Activated T-helper 17 cell treated with anti-CD3 and anti-CD28 coated beads, Interleukin-2, amount 50 U/mL, for 72 hours (primary cell): ENCODE results near the gene KCNIP1. TPM values are rescaled to one million over a fixed set of nuclear protein-coding genes. Genes with fewer than 3 reads are reported as not detected.

Source experiments
- ATAC-seq: fragments of 150-1000 bp; cut with Tn5 transposase; replicated peaks from 2 replicates; pipeline ENCODE4 v1.10.0; 2021; ENCODE audit warnings: mild to moderate bottlenecking, moderate library complexity
- H3K27ac Mint-ChIP-seq: one replicate; pipeline ENCODE4 v1.8.0; 2022; ENCODE audit warnings: mixed read lengths
- H3K27me3 Mint-ChIP-seq: one replicate; pipeline ENCODE4 v1.8.0; 2022; ENCODE audit warnings: mixed read lengths
- H3K36me3 Mint-ChIP-seq: one replicate; pipeline ENCODE4 v1.8.0; 2022; ENCODE audit warnings: low read depth, mild to moderate bottlenecking, mixed read lengths
- H3K4me1 Mint-ChIP-seq: one replicate; pipeline ENCODE4 v1.8.0; 2022; ENCODE audit warnings: mixed read lengths
- H3K4me3 Mint-ChIP-seq: one replicate; pipeline ENCODE4 v1.8.0; 2022; ENCODE audit warnings: mild to moderate bottlenecking, mixed read lengths
- H3K9me3 Mint-ChIP-seq: one replicate; pipeline ENCODE4 v1.8.0; 2022; ENCODE audit warnings: mixed read lengths
- total RNA-seq, 2 donors: library from RNA; stranded (reverse); gene quantifications; one replicate each; pipeline ENCODE4 v1.2.3, GENCODE V29; 2022

KCNIP1 gene
- total RNA-seq, 2 donors from 2014 or later = not detected

- H3K4me1 Mint-ChIP-seq = peaks cover 3% of the 10 kb centered on the region
- H3K9me3 Mint-ChIP-seq = no peaks in the 10 kb centered on the region
- H3K27ac Mint-ChIP-seq = no peak overlapping the region
- peaks cover 41% of the 10 kb centered on the region for H3K27me3 Mint-ChIP-seq
- ATAC-seq = no peak
- no peaks in the 10 kb centered on the region for H3K36me3 Mint-ChIP-seq
- no peak overlapping the region for H3K4me3 Mint-ChIP-seq
Measured at GRCh38 chr5:170491479-170491878, 12.3 kb upstream of the KCNIP1 start.

DNA sequence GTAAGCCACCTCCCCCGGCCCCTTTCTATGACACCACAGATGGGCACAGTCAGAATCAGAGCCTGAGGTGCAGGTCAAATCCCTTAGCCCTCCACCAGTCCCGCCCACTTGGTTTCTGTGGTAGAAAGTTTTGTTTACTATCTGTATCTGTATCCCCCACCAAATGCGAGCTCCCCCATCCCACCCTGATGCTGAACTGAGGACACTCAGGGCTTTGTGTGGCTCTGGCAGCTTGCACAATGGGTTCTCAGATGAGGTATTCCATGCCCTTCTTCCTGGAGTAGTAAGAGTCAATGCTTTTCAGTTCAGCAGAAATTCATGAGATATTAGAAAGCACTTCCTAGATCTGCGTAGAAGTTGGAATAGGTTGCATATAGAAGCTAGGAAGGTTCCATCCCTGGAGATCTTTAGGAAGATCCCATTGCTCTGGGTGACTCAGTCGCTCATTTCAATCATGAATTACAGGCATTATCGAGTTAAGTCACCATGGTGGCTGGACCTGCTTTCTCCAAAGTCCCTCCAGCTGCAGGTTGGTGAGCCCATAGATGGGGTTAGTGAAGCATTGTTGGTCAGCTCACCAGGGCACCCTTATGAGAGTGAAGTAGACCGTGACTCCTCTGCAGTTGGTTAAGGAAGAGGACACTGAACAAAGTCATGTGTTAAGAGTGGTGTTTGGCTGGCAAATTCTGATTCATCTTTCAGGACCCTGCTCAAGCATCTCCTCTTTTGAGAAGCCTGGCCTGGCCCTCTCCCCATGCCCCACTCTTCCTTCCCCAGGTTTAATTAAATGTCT, 10.6 kb upstream of the KCNIP1 start:
- H3K36me3 Mint-ChIP-seq = no peaks in the 10 kb centered on the region
- no peaks in the 10 kb centered on the region for H3K9me3 Mint-ChIP-seq
- no peak for ATAC-seq
- H3K4me3 Mint-ChIP-seq = no peak overlapping the region
- no peak overlapping the region for H3K27ac Mint-ChIP-seq
- H3K27me3 Mint-ChIP-seq = peaks cover 49% of the 10 kb centered on the region
- H3K4me1 Mint-ChIP-seq = peaks cover 3% of the 10 kb centered on the region

- no peak overlapping the region for H3K4me3 Mint-ChIP-seq
- no peaks in the 10 kb centered on the region for H3K4me1 Mint-ChIP-seq
- no peaks in the 10 kb centered on the region for H3K36me3 Mint-ChIP-seq
- no peaks in the 10 kb centered on the region for H3K9me3 Mint-ChIP-seq
- H3K27me3 Mint-ChIP-seq = peaks cover 48% of the 10 kb centered on the region
- H3K27ac Mint-ChIP-seq = no peak overlapping the region
- ATAC-seq = no peak
Measured at GRCh38 chr5:170494041-170494440, 9.8 kb upstream of the KCNIP1 start.

DNA sequence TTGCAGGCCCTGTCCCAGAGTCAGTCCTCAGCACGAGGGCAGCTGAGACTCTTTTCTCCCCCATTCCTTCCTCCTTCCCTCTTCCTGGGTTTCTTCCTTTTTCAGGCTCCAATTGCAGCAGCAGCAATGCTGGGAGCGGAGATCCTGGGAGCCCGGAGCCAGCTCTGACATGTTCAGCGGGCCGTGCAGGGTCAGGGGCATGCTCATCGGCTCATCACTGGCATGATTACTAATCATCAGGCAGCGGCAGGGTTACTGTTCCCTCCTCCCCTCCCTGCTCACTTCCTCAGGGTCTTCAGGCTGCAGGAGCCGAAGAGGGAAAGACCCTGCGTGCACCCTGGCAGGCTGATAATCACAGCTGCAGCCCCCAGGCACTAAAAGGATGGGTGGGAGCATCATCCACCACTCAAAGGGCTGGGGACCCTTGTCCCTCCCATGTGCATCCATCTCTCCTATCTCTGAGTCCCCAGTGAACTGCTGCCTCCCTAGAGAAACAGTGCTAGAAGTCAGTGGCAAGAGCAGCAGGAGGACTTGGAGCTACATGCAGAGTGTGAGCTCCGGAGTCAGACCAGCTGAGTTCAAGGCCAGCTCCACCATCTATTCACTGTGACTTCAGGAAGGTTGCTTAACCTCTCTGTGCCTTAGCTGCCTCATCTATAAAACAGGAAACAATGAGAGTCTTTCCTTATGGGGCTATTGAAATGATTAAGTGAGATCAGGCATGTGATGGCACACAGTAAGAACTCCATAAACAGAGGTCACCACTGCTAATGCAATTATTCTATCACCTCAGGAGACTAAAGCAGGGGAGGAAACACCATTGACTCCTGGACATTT, 7.8 kb upstream of the KCNIP1 start:
- H3K27ac Mint-ChIP-seq = no peak overlapping the region
- no peaks in the 10 kb centered on the region for H3K9me3 Mint-ChIP-seq
- no peak overlapping the region for H3K4me3 Mint-ChIP-seq
- no peaks in the 10 kb centered on the region for H3K36me3 Mint-ChIP-seq
- no peaks in the 10 kb centered on the region for H3K4me1 Mint-ChIP-seq
- no peak for ATAC-seq
- H3K27me3 Mint-ChIP-seq = peaks cover 63% of the 10 kb centered on the region

DNA sequence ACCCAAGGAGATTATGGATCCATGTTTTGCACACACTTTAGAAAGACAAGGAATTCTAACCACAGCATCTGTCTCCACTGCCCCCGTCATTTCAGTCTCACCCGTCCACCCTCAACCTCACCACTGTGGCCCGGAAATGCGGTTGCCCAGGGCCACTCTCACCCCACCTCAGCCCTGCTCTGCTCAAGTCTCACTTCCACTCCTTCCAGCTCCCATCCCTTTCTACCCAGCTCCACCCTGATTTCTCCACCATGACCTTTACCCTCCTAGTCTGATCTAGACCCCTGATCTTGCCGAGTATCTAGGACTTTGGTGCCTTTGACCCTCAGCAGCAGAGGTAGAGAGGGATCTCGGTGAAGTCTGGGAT, 7.2 kb upstream of the KCNIP1 start:
- ATAC-seq = no peak
- Mint-ChIP-seq H3K9me3 (no peaks in the 10 kb centered on the region), H3K27me3 (peaks cover 65% of the 10 kb centered on the region)

GRCh38 chr5:170497311-170498038, 6.3 kb upstream of the KCNIP1 start:
- H3K4me3 Mint-ChIP-seq = no peak overlapping the region
- no peak overlapping the region for H3K27ac Mint-ChIP-seq
- H3K36me3 Mint-ChIP-seq = no peaks in the 10 kb centered on the region
- peaks cover 61% of the 10 kb centered on the region for H3K27me3 Mint-ChIP-seq
- H3K4me1 Mint-ChIP-seq = no peaks in the 10 kb centered on the region
- ATAC-seq = no peak
- H3K9me3 Mint-ChIP-seq = no peaks in the 10 kb centered on the region

More for the DNA sequence above, 7.2 kb upstream of the KCNIP1 start:
- Mint-ChIP-seq H3K36me3 (no peaks in the 10 kb centered on the region), H3K4me1 (no peaks in the 10 kb centered on the region), H3K27ac (no peak overlapping the region), H3K4me3 (no peak overlapping the region)

DNA sequence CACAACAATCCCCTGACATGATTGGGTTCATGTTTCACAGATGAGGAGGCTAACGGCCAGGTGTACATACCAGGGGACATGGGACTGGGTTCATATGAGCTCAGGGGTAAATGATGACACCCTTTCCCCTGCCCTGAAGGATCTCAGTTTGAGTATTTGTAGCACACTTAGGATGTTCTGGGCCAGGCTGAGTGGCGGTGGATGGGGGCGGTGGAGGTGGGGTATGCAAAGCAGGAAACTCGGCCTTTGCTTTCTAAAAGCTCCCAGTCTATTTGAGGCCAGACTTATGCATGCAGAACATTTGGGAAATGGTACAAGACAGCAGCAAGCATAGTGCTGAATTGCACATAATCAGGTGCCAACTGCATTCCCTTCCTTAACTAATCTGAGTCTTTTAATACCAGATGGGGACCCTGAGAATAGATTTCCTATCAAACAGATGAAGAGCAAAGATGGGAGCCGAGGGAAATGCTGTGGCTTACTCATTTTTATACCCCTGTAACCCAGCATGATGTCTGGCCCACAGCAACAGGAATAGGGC, 4.9 kb upstream of the KCNIP1 start:
- Mint-ChIP-seq H3K27ac (no peak overlapping the region), H3K27me3 (peaks cover 63% of the 10 kb centered on the region), H3K36me3 (no peaks in the 10 kb centered on the region), H3K4me1 (no peaks in the 10 kb centered on the region), H3K4me3 (no peak overlapping the region), H3K9me3 (no peaks in the 10 kb centered on the region)
- no peak for ATAC-seq

- Mint-ChIP-seq H3K4me1 (no peaks in the 10 kb centered on the region), H3K9me3 (no peaks in the 10 kb centered on the region), H3K27me3 (peaks cover 56% of the 10 kb centered on the region), H3K36me3 (no peaks in the 10 kb centered on the region), H3K4me3 (no peak overlapping the region), H3K27ac (no peak overlapping the region)
- ATAC-seq = no peak
Measured at GRCh38 chr5:170499621-170500020, 4.2 kb upstream of the KCNIP1 start.

DNA sequence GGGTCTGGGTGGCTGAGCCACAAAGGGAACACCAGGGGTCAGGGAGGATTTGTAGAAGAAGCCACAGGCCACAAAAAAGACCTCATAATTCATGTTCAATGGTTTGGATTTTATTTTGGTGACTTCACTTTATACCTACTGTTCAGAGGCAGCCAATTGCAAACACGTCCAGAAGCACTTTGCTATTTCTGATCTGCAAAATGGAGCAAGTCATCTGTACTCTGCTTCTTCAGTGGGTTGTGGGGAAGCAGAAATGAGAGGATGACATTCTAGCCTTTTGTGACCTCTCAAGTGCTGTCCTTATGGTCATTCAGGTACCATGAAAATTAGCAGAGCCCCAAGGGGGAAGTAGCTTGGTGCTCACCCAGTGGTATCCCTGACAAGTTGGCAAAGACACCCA, 2.5 kb upstream of the KCNIP1 start:
- peaks cover 57% of the 10 kb centered on the region for H3K27me3 Mint-ChIP-seq
- no peak for ATAC-seq
- no peaks in the 10 kb centered on the region for H3K36me3 Mint-ChIP-seq
- H3K4me1 Mint-ChIP-seq = no peaks in the 10 kb centered on the region
- H3K27ac Mint-ChIP-seq = no peak overlapping the region
- no peaks in the 10 kb centered on the region for H3K9me3 Mint-ChIP-seq
- H3K4me3 Mint-ChIP-seq = no peak overlapping the region

GRCh38 chr5:170501931-170502330, 1.9 kb upstream of the KCNIP1 start:
- H3K36me3 Mint-ChIP-seq = no peaks in the 10 kb centered on the region
- no peaks in the 10 kb centered on the region for H3K4me1 Mint-ChIP-seq
- no peaks in the 10 kb centered on the region for H3K9me3 Mint-ChIP-seq
- no peak overlapping the region for H3K4me3 Mint-ChIP-seq
- no peak overlapping the region for H3K27ac Mint-ChIP-seq
- ATAC-seq = no peak
- peaks cover 51% of the 10 kb centered on the region for H3K27me3 Mint-ChIP-seq

DNA sequence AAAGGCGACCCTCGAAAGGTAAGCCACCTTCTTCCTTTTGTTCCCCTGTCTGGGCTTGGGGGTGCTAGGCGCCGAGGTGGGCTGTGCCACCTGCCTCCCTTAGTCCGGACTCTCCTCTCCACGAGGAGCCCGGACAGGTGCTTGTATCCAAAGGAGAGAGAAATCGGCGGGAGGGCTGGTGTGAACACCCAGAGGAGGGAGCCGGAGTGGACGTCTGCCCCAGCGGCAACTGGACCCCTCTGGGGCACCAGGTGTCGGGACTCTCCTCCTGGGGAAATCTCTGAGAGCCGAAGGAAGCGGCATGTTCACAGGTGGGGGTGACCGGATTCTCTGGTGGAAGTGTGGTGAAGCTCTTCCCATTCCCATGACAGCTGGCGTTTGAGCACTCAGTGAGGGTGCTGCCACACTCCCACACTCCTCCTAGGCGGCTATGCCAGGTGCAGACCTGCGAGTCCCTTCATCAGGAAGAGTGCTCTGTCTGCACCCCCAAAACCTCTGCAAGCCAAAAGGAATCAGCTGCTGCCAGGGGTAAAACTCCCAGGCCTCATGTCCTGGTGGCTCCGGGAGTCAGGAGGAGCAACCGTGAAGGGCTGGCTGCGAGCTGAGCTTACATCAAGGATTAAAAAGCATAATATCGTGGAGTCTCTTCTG, 921 bp downstream of the KCNIP1 start:
- H3K27ac Mint-ChIP-seq = no peak overlapping the region
- H3K9me3 Mint-ChIP-seq = no peaks in the 10 kb centered on the region
- ATAC-seq = no peak
- H3K4me1 Mint-ChIP-seq = no peaks in the 10 kb centered on the region
- H3K27me3 Mint-ChIP-seq = peaks cover 46% of the 10 kb centered on the region
- no peak overlapping the region for H3K4me3 Mint-ChIP-seq
- no peaks in the 10 kb centered on the region for H3K36me3 Mint-ChIP-seq

- Mint-ChIP-seq H3K4me3 (no peak overlapping the region), H3K27ac (no peak overlapping the region), H3K36me3 (no peaks in the 10 kb centered on the region), H3K27me3 (peaks cover 30% of the 10 kb centered on the region), H3K9me3 (no peaks in the 10 kb centered on the region), H3K4me1 (no peaks in the 10 kb centered on the region)
- ATAC-seq = no peak
Measured at GRCh38 chr5:170508036-170508435, 4.2 kb downstream of the KCNIP1 start.

DNA sequence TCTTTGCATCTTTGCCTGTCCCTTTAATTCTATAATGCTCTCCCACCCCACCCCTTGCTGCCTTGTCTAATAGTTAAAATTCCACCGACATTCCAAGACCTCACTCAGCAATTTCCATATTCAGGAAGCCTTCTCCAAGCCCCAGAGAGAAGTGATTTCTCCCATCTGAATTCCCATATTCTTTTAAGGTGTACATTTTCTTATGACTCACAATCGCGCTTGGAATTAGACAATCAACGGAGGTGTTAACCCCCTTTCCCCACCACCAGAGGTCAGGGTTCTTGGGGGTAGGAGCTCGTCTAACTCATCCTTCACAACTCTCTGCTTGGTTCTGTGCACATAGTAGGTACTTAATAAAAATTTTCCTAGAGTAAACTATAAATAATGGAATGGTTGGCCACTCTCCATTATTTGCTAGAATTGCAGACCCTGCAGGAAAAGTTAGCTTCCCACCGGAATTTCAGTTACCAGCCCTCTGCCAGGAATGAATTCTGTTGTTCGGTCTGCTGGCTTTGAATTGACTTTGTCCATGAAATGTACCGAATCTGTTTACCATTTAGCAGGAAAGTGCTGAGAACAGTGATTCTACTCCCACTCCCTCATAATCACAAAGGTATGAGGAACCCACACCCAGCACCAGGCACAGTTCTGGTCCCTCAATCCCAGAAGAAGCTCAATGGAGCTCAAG, 5.0 kb downstream of the KCNIP1 start:
- H3K27me3 Mint-ChIP-seq = peaks cover 25% of the 10 kb centered on the region
- ATAC-seq = no peak

GRCh38 chr5:170509348-170509660, 5.5 kb downstream of the KCNIP1 start:
- ATAC-seq = no peak
- no peak overlapping the region for H3K27ac Mint-ChIP-seq
- no peaks in the 10 kb centered on the region for H3K4me1 Mint-ChIP-seq
- no peaks in the 10 kb centered on the region for H3K36me3 Mint-ChIP-seq
- no peaks in the 10 kb centered on the region for H3K9me3 Mint-ChIP-seq
- H3K4me3 Mint-ChIP-seq = no peak overlapping the region
- H3K27me3 Mint-ChIP-seq = peaks cover 25% of the 10 kb centered on the region

More for the DNA sequence above, 5.0 kb downstream of the KCNIP1 start:
- no peak overlapping the region for H3K27ac Mint-ChIP-seq
- H3K4me3 Mint-ChIP-seq = no peak overlapping the region
- H3K36me3 Mint-ChIP-seq = no peaks in the 10 kb centered on the region
- H3K4me1 Mint-ChIP-seq = no peaks in the 10 kb centered on the region
- H3K9me3 Mint-ChIP-seq = no peaks in the 10 kb centered on the region
